GM06990 (cell line): ENCODE results near the gene FANCC.

Experiments
- DNase-seq: peaks from one replicate; pipeline ENCODE4 v3.0.0-alpha.2; 2011; ENCODE audit not compliant: insufficient read length; ENCODE audit errors: extremely low read depth
- H3K27me3 ChIP-seq: replicated peaks from 2 replicates; pipeline ENCODE4 v1.6.0; 2011; ENCODE audit warnings: low read length; ENCODE audit not compliant: control insufficient read depth, insufficient read depth
- H3K36me3 ChIP-seq: 2 replicates; pipeline ENCODE4 v1.5.1; 2011; ENCODE audit warnings: low read length; ENCODE audit not compliant: control insufficient read depth, insufficient read depth
- H3K4me3 ChIP-seq: replicated peaks from 2 replicates; pipeline ENCODE4 v1.5.1; 2011; ENCODE audit warnings: low read depth, mild to moderate bottlenecking, control low read depth, low read length
- TF ChIP-seq, protein P1 (sequence below): IDR thresholded peaks from 2 replicates; pipeline ENCODE4 v1.5.1; 2011; ENCODE audit warnings: low read length, control low read depth, mild to moderate bottlenecking, inconsistent platforms; ENCODE audit not compliant: insufficient read depth, poor library complexity, severe bottlenecking

The FANCC gene

GRCh38 chr9:95292226-95292625, 25.3 kb downstream of the FANCC start:
- Histone ChIP-seq H3K36me3 (no peaks in the 10 kb centered on the region), H3K4me3 (no peak overlapping the region), H3K27me3 (no peaks in the 10 kb centered on the region)
- DNase-seq, result no peak
- TF ChIP-seq, protein P1, sequence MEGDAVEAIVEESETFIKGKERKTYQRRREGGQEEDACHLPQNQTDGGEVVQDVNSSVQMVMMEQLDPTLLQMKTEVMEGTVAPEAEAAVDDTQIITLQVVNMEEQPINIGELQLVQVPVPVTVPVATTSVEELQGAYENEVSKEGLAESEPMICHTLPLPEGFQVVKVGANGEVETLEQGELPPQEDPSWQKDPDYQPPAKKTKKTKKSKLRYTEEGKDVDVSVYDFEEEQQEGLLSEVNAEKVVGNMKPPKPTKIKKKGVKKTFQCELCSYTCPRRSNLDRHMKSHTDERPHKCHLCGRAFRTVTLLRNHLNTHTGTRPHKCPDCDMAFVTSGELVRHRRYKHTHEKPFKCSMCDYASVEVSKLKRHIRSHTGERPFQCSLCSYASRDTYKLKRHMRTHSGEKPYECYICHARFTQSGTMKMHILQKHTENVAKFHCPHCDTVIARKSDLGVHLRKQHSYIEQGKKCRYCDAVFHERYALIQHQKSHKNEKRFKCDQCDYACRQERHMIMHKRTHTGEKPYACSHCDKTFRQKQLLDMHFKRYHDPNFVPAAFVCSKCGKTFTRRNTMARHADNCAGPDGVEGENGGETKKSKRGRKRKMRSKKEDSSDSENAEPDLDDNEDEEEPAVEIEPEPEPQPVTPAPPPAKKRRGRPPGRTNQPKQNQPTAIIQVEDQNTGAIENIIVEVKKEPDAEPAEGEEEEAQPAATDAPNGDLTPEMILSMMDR, result no peak

DNA sequence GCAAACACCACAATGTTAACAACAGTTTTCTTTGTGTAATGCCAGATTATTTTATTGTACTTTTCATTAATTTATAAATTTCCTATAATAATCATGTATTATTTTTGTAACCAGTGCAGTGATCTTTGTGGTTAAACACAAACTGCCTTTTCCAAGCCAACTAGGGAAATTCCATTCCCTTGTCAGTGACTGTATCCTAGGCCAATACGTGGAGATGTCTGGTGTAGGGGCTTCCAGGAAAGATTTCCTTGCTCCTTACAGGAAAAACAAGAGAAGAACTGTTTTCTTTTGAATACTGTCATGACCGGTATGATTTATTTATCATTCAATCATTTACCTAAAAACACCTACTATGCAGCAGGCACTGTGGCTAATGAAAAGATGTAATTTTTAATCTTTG, 31.4 kb downstream of the FANCC start:
- TF ChIP-seq, protein P1, result no peak
- H3K4me3 ChIP-seq, result no peak overlapping the region
- H3K27me3 ChIP-seq, result no peaks in the 10 kb centered on the region
- no peak for DNase-seq
- no peaks in the 10 kb centered on the region for H3K36me3 ChIP-seq

DNA sequence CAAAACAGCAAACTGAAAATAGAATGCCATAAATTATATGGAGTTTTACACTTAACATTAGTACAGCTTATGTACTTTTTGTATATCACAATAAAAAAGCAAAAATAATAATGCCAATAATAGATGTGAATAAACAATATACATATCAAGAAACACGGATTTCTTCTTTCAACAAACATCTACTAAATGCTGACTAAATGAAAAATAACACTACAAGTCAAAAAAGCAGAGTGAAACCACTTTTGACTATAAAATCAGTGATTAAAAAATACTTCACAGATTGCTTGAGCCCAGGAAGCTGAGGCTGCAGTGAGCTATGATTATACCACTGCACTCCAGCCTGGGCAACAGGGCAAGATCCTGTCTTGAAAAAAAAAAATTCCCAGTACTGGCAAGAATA, 32.2 kb downstream of the FANCC start:
- TF ChIP-seq, protein P1, result no peak
- DNase-seq, result no peak
- Histone ChIP-seq H3K36me3 (no peaks in the 10 kb centered on the region), H3K27me3 (no peaks in the 10 kb centered on the region), H3K4me3 (no peak overlapping the region)

DNA sequence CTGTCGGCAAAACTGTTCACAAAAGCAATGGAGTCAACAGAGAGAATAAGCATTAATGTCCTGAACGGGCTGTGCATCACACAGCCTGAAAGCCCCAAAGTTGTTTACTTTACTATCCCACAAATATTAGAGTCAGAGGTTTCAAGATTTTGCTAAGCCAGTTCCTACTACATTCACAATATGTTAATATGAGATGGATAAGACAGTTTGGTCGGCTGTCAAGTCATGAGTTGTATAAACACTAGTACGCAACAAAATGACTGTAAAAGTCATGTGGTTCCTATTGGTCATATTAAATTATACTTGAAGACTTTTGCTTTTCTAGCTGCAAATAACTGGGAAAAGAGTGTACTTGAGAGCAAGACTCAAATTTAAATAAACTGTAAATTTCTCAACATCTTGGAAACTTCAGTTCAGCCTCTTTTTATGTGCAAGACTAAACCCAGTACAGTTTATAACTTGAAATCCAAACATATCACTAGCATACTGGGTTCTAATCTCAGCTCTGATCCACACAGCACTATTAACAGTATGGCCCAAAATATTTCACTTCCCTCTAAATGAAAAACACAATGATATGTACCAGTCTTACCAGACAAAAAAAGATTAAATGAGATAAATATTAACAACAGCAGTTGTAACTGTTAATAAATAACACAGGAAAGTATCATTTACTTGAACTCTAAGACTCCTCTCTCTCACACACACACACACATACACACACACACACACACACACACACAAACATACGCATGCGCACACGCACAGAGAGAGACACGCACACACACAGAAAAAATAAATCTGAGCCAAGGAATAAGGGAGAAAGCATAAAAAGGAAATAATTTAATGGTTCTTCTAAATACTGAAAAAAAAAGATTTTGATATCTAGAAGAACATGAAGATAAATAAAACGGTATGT, 33.1 kb downstream of the FANCC start:
- H3K27me3 ChIP-seq, result no peaks in the 10 kb centered on the region
- DNase-seq, result no peak
- no peak overlapping the region for H3K4me3 ChIP-seq
- no peaks in the 10 kb centered on the region for H3K36me3 ChIP-seq
- TF ChIP-seq, protein P1, result no peak

DNA sequence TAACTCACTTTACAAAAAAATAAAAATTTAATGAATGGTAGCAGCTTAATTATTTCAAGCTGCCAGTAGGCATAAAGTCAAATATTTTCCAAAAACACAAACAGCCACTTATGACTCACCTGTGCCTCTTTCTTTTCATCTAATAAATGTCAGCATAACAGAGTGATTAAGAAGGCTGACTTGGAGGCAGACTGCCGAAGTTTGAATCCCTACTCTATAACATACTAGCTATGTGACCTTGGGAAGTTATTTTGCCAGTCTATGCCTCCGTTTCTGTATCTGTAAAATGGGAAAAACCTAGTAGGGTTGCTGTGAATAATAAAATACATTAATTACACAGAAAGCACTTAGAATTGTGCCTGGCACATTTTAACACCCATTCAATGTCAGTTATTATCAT, 33.8 kb downstream of the FANCC start:
- TF ChIP-seq, protein P1, result no peak
- no peaks in the 10 kb centered on the region for H3K27me3 ChIP-seq
- no peak for DNase-seq
- H3K36me3 ChIP-seq, result no peaks in the 10 kb centered on the region
- H3K4me3 ChIP-seq, result no peak overlapping the region
